Adipose tissue (tissue), 3 donors: ENCODE results near the gene KRTAP5-4. TPM values are rescaled to one million over a fixed set of nuclear protein-coding genes. Genes with fewer than 3 reads are reported as not detected.

Source experiments
- H3K27ac ChIP-seq: one replicate; pipeline ENCODE4 v1.5.1; 2013; ENCODE audit warnings: low read depth, low read length
- WGBS, 3 donors: extraction: QIAGEN DNeasy Blood & Tissue Kit; methylation state at CpG; one replicate each; pipeline ENCODE4 v1.1.7; 2013; 5-methylcytosine and 5-hydroxymethylcytosine counted together
- polyA plus RNA-seq, 3 donors: library from polyadenylated mRNA; stranded (reverse); fragments of 200-250 nt; gene quantifications; one replicate each; pipeline ENCODE4 v1.2.3, GENCODE V29; 2013
- donor health status: healthy with polysubstance abuse.
- donor health status: Bipolar disorder and iron deficiency.
- donor health status: healthy.

The KRTAP5-4 gene
- polyA plus RNA-seq, 3 donors, result not detected

GRCh38 chr11:1642288-1643145 is 20.6 kb upstream of the KRTAP5-4 start:
- 69 to 84% (median 83%) methylated on average over 28 to 29 of the region's 29 CpGs for WGBS, 3 donors
- H3K27ac ChIP-seq, result no peak overlapping the region

- 82 to 87% (median 86%) methylated on average over 15 of the region's 15 CpGs for WGBS, 3 donors
- H3K27ac ChIP-seq, result no peak overlapping the region
Measured at GRCh38 chr11:1641096-1641495, 19.2 kb upstream of the KRTAP5-4 start.

- no peak overlapping the region for H3K27ac ChIP-seq
- WGBS, 3 donors, result 51 to 60% (median 59%) methylated on average over 32 of the region's 32 CpGs
Measured at GRCh38 chr11:1640076-1640946, 18.4 kb upstream of the KRTAP5-4 start.

- 48 to 58% (median 53%) methylated on average over 15 of the region's 15 CpGs for WGBS, 3 donors
- no peak overlapping the region for H3K27ac ChIP-seq
Measured at GRCh38 chr11:1639666-1640065, 17.7 kb upstream of the KRTAP5-4 start.

- H3K27ac ChIP-seq, result no peak overlapping the region
- 38 to 67% (median 48%) methylated on average over 18 of the region's 18 CpGs for WGBS, 3 donors
Measured at GRCh38 chr11:1639102-1639620, 17.2 kb upstream of the KRTAP5-4 start.

- WGBS, 3 donors, result 69 to 83% (median 79%) methylated on average over 8 of the region's 8 CpGs
- H3K27ac ChIP-seq, result no peak overlapping the region
Measured at GRCh38 chr11:1638344-1638743, 16.4 kb upstream of the KRTAP5-4 start.

GRCh38 chr11:1637628-1638027 is 15.7 kb upstream of the KRTAP5-4 start:
- no peak overlapping the region for H3K27ac ChIP-seq
- 88 to 93% (median 91%) methylated on average over 2 of the region's 2 CpGs for WGBS, 3 donors

- H3K27ac ChIP-seq, result no peak overlapping the region
- 82 to 87% (median 86%) methylated on average over 19 of the region's 19 CpGs for WGBS, 3 donors
Measured at GRCh38 chr11:1636291-1636950, 14.5 kb upstream of the KRTAP5-4 start.

GRCh38 chr11:1633864-1634263 is 11.9 kb upstream of the KRTAP5-4 start:
- WGBS, 3 donors, result 87 to 92% (median 92%) methylated on average over 6 to 10 of the region's 10 CpGs

GRCh38 chr11:1632053-1632714 is 10.2 kb upstream of the KRTAP5-4 start:
- H3K27ac ChIP-seq, result no peak overlapping the region
- WGBS, 3 donors, result 35 to 65% (median 60%) methylated on average over 11 of the region's 11 CpGs

More at GRCh38 chr11:1633864-1634263, 11.9 kb upstream of the KRTAP5-4 start:
- no peak overlapping the region for H3K27ac ChIP-seq

- H3K27ac ChIP-seq, result no peak overlapping the region
- 74 to 79% (median 77%) methylated on average over 13 of the region's 13 CpGs for WGBS, 3 donors
Measured at GRCh38 chr11:1631066-1631568, 9.2 kb upstream of the KRTAP5-4 start.

- WGBS, 3 donors, result 73 to 81% (median 78%) methylated on average over 2 of the region's 2 CpGs
- H3K27ac ChIP-seq, result no peak overlapping the region
Measured at GRCh38 chr11:1630271-1630670, 8.3 kb upstream of the KRTAP5-4 start.

- H3K27ac ChIP-seq, result no peak within 1 kb of the TSS
- WGBS, 3 donors, result 72 to 79% (median 73%) methylated on average over 21 to 24 of the region's 26 CpGs
Measured at GRCh38 chr11:1629326-1630185, 7.6 kb upstream of the KRTAP5-4 start, which contains the start of gene KRTAP5-5. KRTAP5-5 (plus strand) TSS chr11:1629775; CDS start chr11:1629841, 66 bp downstream.

- WGBS, 3 donors, result 25 to 28% (median 26%) methylated on average over 35 of the region's 35 CpGs
- no peak overlapping the region for H3K27ac ChIP-seq
Measured at GRCh38 chr11:1628506-1629325, 6.8 kb upstream of the KRTAP5-4 start.

GRCh38 chr11:1625541-1625940 is 3.6 kb upstream of the KRTAP5-4 start:
- WGBS, 3 donors, result 83 to 86% (median 85%) methylated on average over 13 of the region's 13 CpGs
- no peak overlapping the region for H3K27ac ChIP-seq

GRCh38 chr11:1624621-1625020 is 2.7 kb upstream of the KRTAP5-4 start:
- 80 to 86% (median 85%) methylated on average over 16 of the region's 16 CpGs for WGBS, 3 donors
- no peak overlapping the region for H3K27ac ChIP-seq
